ENCODE measurements around the gene DCLK1. TPM values are rescaled to one million over a fixed set of nuclear protein-coding genes. Genes with fewer than 3 reads are reported as not detected.
"Not testable (repeated sequence)": the region's sequence is repeated elsewhere in the genome, so short reads cannot be mapped to it uniquely, and the experiment has no call there.

Gene DCLK1
- total RNA-seq, 2 experiments from 2014 or later: not detected

DNA sequence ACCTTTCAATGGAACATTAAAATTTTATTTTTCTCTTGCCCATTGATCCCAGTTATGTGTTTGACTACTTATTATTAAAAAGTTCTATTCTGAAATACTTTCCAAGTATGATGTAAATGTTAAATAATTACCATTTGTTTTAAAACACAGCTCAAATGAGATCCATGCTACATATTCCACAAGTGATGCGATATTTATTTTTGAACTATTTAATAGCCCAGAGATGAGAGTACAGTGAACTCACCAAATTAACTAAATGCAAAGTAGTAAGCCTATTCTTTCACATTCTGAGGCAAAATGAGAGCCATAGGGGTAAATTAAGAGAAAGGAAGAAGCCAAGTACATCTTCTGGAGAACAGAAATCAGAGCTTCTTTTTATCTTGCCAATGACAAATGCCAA is 1.2 kb upstream of the DCLK1 start:
- ChIA-PET CTCF (no interaction called here), POLR2A (no interaction called here)

DNA sequence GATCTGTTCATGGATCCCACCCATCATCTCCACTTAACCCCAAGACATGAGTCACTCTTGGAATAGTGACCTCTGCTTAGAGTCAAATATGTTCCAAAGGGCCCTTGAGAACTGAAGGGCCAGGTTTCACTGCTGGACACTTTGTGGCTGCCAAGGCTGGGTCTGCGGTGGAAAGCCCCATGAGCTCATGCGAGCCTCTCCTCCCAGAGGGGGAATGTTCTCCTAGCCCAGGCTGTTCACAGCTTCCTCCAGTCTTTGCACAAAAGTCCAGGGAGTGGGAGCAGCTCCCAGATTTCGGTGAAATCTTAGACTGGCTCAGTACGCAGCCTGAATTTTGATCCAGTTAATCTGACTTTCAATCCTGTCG is 732 bp upstream of the DCLK1 start:
- ChIA-PET POLR2A (no interaction called here), CTCF (no interaction called here)

GRCh38 chr13:36130552-36131221 is 495 bp downstream of the DCLK1 start:
- POLR2A ChIA-PET: interaction anchor here (0.6 kb wide), 1 partner anchor 28 kb away, joined by 4 read pairs; no protein-coding TSS in a partner anchor
- CTCF ChIA-PET: no interaction called here

- ChIA-PET CTCF (no interaction called here), POLR2A (no interaction called here)
Measured at GRCh38 chr13:36130193-36130551, 1.0 kb downstream of the DCLK1 start.

DNA sequence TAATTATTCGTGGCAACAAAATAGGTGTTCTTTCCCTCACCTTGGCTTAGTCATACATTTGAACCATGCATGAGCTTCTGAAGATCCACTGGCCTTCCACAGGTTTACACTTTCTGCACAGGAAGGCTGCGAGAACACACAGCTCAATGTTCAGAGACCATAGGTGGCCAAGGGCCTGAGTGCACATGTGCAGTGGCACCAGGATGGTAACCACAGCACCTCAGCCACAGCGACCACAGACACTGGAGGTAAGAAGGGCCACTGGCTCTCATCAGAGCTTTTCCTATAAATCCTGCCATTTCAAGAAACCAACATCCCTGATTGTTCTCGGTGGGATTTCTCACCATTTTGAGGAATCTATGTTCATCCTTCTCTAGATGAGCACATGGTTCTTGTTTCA is 1.6 kb downstream of the DCLK1 start:
- ChIA-PET CTCF (no interaction called here), POLR2A (no interaction called here)

DNA sequence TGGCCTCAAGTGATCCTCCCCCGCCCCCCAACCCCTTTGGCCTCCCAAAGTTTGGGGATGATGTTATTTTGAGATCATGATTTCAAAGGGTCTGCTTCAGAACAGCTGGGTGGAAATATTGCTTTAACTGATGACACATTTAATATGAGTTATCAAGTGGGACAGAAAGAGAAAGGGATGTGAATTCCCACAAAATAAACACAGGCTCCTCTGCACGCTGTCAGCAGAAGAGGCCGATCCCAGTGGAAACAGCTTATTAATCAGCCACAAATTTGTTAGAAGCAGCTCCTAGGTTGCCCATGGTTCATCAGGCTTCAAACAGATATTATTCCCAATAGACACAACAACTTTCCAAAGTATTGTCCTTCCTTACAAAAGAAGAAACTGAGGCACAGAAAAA is 4.7 kb downstream of the DCLK1 start:
- POLR2A ChIA-PET: no interaction called here
- CTCF ChIA-PET: no interaction called here

DNA sequence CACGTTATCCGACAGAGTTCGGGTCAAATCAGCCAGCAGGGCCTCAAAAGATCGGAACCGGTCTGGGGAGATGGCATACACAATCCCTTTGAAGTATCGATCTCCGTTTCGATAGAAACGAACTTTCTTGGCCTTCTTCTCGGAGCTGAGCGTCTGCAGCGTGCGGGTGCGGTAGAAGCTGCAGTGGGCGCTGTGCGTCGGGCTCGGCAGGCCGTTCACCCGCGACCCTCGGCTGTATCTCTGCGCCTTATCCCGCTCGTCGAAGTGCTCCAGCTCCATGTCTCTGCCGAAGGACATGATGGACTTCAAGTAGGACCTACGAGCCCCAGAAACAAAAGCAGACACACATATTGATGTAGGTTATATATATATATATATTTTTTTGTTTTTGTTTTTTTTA is 5.3 kb downstream of the DCLK1 start:
- ChIA-PET CTCF (no interaction called here), POLR2A (no interaction called here)

GRCh38 chr13:36124236-36124822 is 6.9 kb downstream of the DCLK1 start:
- POLR2A ChIA-PET: no interaction called here
- CTCF ChIA-PET: no interaction called here

GRCh38 chr13:36115306-36115705 is 15.9 kb downstream of the DCLK1 start:
- ChIA-PET CTCF (no interaction called here), POLR2A (no interaction called here)

- CTCF ChIA-PET: no interaction called here
- POLR2A ChIA-PET: no interaction called here
Measured at GRCh38 chr13:36114233-36114632, 16.9 kb downstream of the DCLK1 start.

- CTCF ChIA-PET: no interaction called here
- POLR2A ChIA-PET: no interaction called here
Measured at GRCh38 chr13:36108954-36109353, 22.2 kb downstream of the DCLK1 start.

DNA sequence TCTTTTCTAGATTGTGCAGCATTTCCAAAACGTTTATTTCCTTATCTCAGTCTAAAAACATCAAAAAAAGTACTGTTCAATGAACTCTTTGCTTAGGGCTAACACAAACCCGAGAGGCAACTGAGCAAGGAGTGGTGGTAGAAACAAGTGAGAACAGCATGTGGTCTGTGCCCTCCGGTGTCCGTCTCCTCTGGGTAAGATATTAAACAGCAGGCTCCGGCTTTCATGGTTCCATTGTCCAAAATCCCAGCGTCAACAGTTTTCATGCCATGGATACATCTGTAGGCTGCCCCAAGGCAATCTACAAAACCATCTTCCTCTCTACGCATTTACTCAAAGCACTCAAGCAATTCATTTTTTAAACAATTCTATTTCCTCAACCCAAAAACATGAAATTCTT is 22.8 kb downstream of the DCLK1 start:
- CTCF ChIA-PET: no interaction called here
- POLR2A ChIA-PET: no interaction called here

DNA sequence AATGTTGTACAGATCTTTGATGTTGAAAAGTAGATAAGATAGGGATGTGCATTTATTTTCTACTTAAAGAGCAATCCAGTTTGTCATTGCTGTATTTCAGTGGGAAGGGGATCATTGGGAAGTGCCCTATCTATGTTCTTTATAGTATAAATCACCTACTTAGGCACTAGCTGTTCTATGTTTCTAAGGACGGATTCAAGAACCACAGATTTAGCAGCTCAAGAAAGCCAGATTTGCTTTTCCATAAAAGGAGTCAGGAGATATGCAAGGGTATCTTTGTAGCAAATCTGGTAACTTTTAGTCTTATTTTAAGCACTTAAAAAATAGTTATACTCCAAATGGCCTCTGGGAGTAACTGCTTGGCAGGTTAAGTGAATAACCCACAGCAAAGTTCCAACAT is 23.7 kb downstream of the DCLK1 start:
- ChIA-PET POLR2A (no interaction called here), CTCF (no interaction called here)

GRCh38 chr13:36105726-36106125 is 25.5 kb downstream of the DCLK1 start:
- POLR2A ChIA-PET: no interaction called here
- CTCF ChIA-PET: no interaction called here

- CTCF ChIA-PET: no interaction called here
- POLR2A ChIA-PET: no interaction called here
Measured at GRCh38 chr13:36102721-36103120, 28.5 kb downstream of the DCLK1 start.

DNA sequence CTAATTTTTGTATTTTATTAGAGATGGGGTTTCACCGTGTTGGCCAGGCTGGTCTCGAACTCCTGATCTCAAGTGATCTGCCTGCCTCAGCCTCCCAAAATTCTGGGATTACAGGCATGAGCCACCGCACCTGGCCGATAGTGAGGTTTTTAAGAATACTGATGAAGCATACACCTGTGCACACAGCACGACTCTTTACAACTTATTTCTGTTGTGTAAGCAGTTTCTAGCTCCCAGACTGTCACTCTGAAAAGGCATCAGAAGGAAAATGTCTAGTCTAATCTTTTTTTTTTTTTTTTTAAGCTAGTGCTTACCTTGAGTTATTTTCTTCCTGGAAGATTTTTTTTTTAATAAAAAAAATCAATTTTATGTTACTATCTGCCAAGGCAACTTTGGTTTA is 29.3 kb downstream of the DCLK1 start:
- POLR2A ChIA-PET: interaction anchor here (0.6 kb wide), 1 partner anchor 29 kb away, joined by 4 read pairs; the partner anchor contains the start of gene DCLK1
- CTCF ChIA-PET: not testable (repeated sequence)

DNA sequence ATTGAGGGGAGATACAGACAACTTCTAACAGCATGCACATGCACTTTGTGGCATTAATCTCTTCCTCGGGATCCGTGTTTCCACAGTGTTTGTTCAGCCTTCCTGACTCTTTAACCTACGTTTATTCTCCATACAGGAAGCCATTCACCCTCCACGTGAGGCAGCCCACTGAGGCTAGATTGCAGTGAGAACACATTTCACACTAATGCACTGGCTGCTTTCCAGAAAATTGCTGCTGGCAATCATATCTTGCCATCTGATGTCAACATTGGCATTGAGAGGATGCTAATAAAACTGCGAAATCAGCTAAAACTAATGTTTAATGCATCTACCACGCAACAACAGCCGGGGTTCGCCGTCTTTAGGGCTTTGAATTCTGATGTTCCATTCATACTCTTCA is 30.0 kb downstream of the DCLK1 start:
- POLR2A ChIA-PET: no interaction called here
- CTCF ChIA-PET: no interaction called here

GRCh38 chr13:36098080-36098479 is 33.1 kb downstream of the DCLK1 start:
- POLR2A ChIA-PET: no interaction called here
- CTCF ChIA-PET: no interaction called here

GRCh38 chr13:36096461-36097416 is 34.4 kb downstream of the DCLK1 start:
- ChIA-PET POLR2A (no interaction called here), CTCF (interaction anchor here (1.1 kb wide), 1 partner anchor 119 kb away, joined by 4 read pairs; no protein-coding TSS in a partner anchor)

- ChIA-PET CTCF (no interaction called here), POLR2A (no interaction called here)
Measured at GRCh38 chr13:36094478-36094877, 36.7 kb downstream of the DCLK1 start.

GRCh38 chr13:36090592-36090991 is 40.6 kb downstream of the DCLK1 start:
- ChIA-PET POLR2A (no interaction called here), CTCF (no interaction called here)
